ENCODE results near the gene CDH23.

GRCh38 chr10:71483885-71484751 lies 87.4 kb downstream of the CDH23 start:
- no peak for TF ChIP-seq CTCF (optimal IDR thresholded peaks at IDR 0.05 in 1 of 3, IDR thresholded peaks at IDR 0.05 in 1 of 3, conservative IDR thresholded peaks at IDR 0.05 in 1 of 3; ENCODE audit: extremely low read depth in 1 of 3, insufficient read depth in 2 of 3, low read length in 3 of 3)
- TF ChIP-seq EZH2 (IDR thresholded peaks at IDR 0.05; ENCODE audit: low read length) = no peak
